Endothelial cell of umbilical vein (primary cell): ENCODE results near the gene ITGA2. TPM values are rescaled to one million over a fixed set of nuclear protein-coding genes. Genes with fewer than 3 reads are reported as not detected.

Source experiments
- BruUV-seq: library from RNA; stranded (reverse); fragments of 400-500 nt; replicated peaks from 2 replicates; lab custom pipeline; 2021; lab: Mats Ljungman, UMichigan
- CTCF ChIA-PET: fragments of 300-600, 350-600 bp; sonication (Branson Sonifier 250); formaldehyde crosslinking; loops from one replicate; lab custom pipeline; 2021; ENCODE audit warnings: antibody characterized with exemption, inconsistent platforms; lab: Charles Lee
- POLR2A ChIA-PET: fragments of 300-600, 350-600 bp; sonication (Branson Sonifier 250); formaldehyde crosslinking; loops from one replicate; lab custom pipeline; 2021; ENCODE audit warnings: antibody characterized with exemption, inconsistent platforms; lab: Charles Lee
- DNase-seq: peaks from one replicate; pipeline ENCODE4 v3.0.0-alpha.2; 2011; ENCODE audit warnings: low read depth, low spot score
- FAIRE-seq: peaks from 2 replicates; lab custom pipeline; 2011; peaks lifted over from hg19 to GRCh38; lab: Jason Lieb, UNC
- H2AFZ ChIP-seq: 2 replicates; pipeline ENCODE4 v1.6.0; 2012; ENCODE audit warnings: low read depth, low read length, control low read depth, inconsistent platforms
- H3K27ac ChIP-seq: 2 replicates; pipeline ENCODE4 v1.5.1; 2011; ENCODE audit warnings: low read depth, mild to moderate bottlenecking, control low read depth, low read length, moderate library complexity; ENCODE audit not compliant: insufficient read depth
- H3K27me3 ChIP-seq, 2 experiments: 2 replicates each; pipeline versions ENCODE4 v1.6.0 to v1.6.1; 2011; ENCODE audit warnings: low read length in 2 of 2, mixed read lengths in 1 of 2; ENCODE audit not compliant: control insufficient read depth in 2 of 2, insufficient read depth in 2 of 2
- H3K36me3 ChIP-seq, 2 experiments: 2 replicates in 1 of 2; 3 replicates in 1 of 2; pipeline ENCODE4 v1.5.1; 2011; ENCODE audit warnings: low read length in 2 of 2, mild to moderate bottlenecking in 1 of 2, moderate library complexity in 1 of 2; ENCODE audit not compliant: control insufficient read depth in 2 of 2, insufficient read depth in 2 of 2; ENCODE audit errors: extremely low read depth in 1 of 2
- H3K4me1 ChIP-seq: 3 replicates; pipeline ENCODE4 v1.5.1; 2011; ENCODE audit warnings: mild to moderate bottlenecking, low read length; ENCODE audit not compliant: control insufficient read depth, insufficient read depth; ENCODE audit errors: extremely low read depth
- H3K4me2 ChIP-seq: 2 replicates; pipeline ENCODE4 v1.6.1; 2011; ENCODE audit warnings: low read length, control low read depth, mixed read lengths; ENCODE audit not compliant: insufficient read depth
- H3K4me3 ChIP-seq, 3 experiments: fragments of 200-600 bp in 1 of 3; sonication (generic), shearing (Covaris generic) in 1 of 3; replicated peaks in 1 of 3; 2 replicates each; pipeline ENCODE4 v1.5.1; 2011 to 2016; ENCODE audit warnings: control low read depth in 3 of 3, low read length in 3 of 3, mild to moderate bottlenecking in 2 of 3, inconsistent platforms in 1 of 3, low read depth in 1 of 3, moderate library complexity in 1 of 3; ENCODE audit not compliant: insufficient read depth in 1 of 3
- H3K79me2 ChIP-seq: 2 replicates; pipeline ENCODE4 v1.6.0; 2012; ENCODE audit warnings: low read length, inconsistent platforms; ENCODE audit not compliant: control insufficient read depth, insufficient read depth
- H3K9ac ChIP-seq: replicated peaks from 2 replicates; pipeline ENCODE3; 2011; ENCODE audit warnings: low read length, control low read depth; ENCODE audit not compliant: insufficient read depth; ENCODE audit errors: extremely low read depth
- H3K9me1 ChIP-seq: replicated peaks from 3 replicates; pipeline ENCODE4 v1.6.0; 2011; ENCODE audit warnings: mild to moderate bottlenecking, low read length; ENCODE audit not compliant: control insufficient read depth, insufficient read depth; ENCODE audit errors: extremely low read depth
- H3K9me3 ChIP-seq: replicated peaks from 2 replicates; pipeline ENCODE4 v1.5.1; 2012; ENCODE audit warnings: low read length, inconsistent platforms; ENCODE audit not compliant: control insufficient read depth, insufficient read depth
- H4K20me1 ChIP-seq: replicated peaks from 2 replicates; pipeline ENCODE3; 2011; ENCODE audit warnings: mild to moderate bottlenecking, low read length; ENCODE audit not compliant: control insufficient read depth, insufficient read depth; ENCODE audit errors: extremely low read depth
- CTCF ChIP-seq, 2 donors: IDR thresholded peaks; 1 replicate in 1 of 2; 2 replicates in 1 of 2; pipeline ENCODE4 v1.5.1; 2011; ENCODE audit warnings: low read length in 2 of 2, mild to moderate bottlenecking in 2 of 2, moderate library complexity in 2 of 2, control low read depth in 1 of 2, inconsistent platforms in 1 of 2, low read depth in 1 of 2; ENCODE audit not compliant: insufficient read depth in 1 of 2; ENCODE audit errors: extremely low read depth in 1 of 2
- EZH2 ChIP-seq: IDR thresholded peaks from 2 replicates; pipeline ENCODE4 v1.6.1; 2012; ENCODE audit warnings: borderline replicate concordance, low read depth, mild to moderate bottlenecking, moderate library complexity, low read length, inconsistent platforms; ENCODE audit not compliant: severe bottlenecking
- FOS ChIP-seq: IDR thresholded peaks from 2 replicates; pipeline ENCODE4 v1.6.1; 2011; ENCODE audit warnings: mild to moderate bottlenecking, low read length, moderate library complexity, borderline replicate concordance; ENCODE audit not compliant: insufficient read depth
- GATA2 ChIP-seq: IDR thresholded peaks from 2 replicates; pipeline ENCODE4 v1.7.0; 2011; ENCODE audit warnings: low read depth, mild to moderate bottlenecking, moderate library complexity, mixed read lengths, low read length; ENCODE audit not compliant: insufficient read length, insufficient read depth
- JUN ChIP-seq: IDR thresholded peaks from 2 replicates; pipeline ENCODE4 v1.6.1; 2011; ENCODE audit warnings: borderline replicate concordance, low read depth; ENCODE audit not compliant: insufficient read length, insufficient read depth
- MAX ChIP-seq: IDR thresholded peaks from 2 replicates; pipeline ENCODE4 v1.6.1; 2011; ENCODE audit not compliant: insufficient read depth, insufficient read length
- MYC ChIP-seq: IDR thresholded peaks from one replicate; pipeline ENCODE4 v1.6.1; 2011; ENCODE audit warnings: mild to moderate bottlenecking, low read depth, low read length
- POLR2A ChIP-seq: IDR thresholded peaks from 2 replicates; pipeline ENCODE4 v1.6.1; 2012; ENCODE audit warnings: low read depth, mild to moderate bottlenecking, control low read depth, low read length
- POLR2AphosphoS5 ChIP-seq: IDR thresholded peaks from 2 replicates; pipeline ENCODE4 v1.6.1; 2012; ENCODE audit warnings: low read depth, mild to moderate bottlenecking, control low read depth, low read length, moderate library complexity; ENCODE audit not compliant: insufficient read depth
- dilution Hi-C: fragments of 300-500 bp; cut with MboI; formaldehyde crosslinking; loops from one replicate; pipeline ENCODE4 v1.15.0; 2019; ENCODE audit warnings: low sequenced_read_pairs; ENCODE audit not compliant: extremely low pct_ligation_motif_present
- intact Hi-C: fragments of 100-400 bp; cut with micrococcal nuclease; formaldehyde crosslinking; loops from one replicate; pipeline ENCODE4 v1.10.0; 2022
- polyA plus RNA-seq, 4 experiments: library from polyadenylated mRNA; depleted of rRNA in 3 of 4; stranded (reverse) in 3 of 4; unstranded in 1 of 4; fragments of >200 nt; gene quantifications; 2 replicates each; pipeline versions ENCODE4 v1.2.1 to v1.2.3, GENCODE V29; 2011 to 2012; ENCODE audit warnings: missing spikeins in 1 of 4
- total RNA-seq: library from RNA; stranded (reverse); gene quantifications from 2 replicates; pipeline ENCODE4 v1.2.3, GENCODE V29; 2021

Gene ITGA2
- total and polyA plus RNA-seq, 2 donors (not counting 3 experiments of a cell fraction or from before 2014, with no cell fraction given) = 11.2 to 62.3 TPM

GRCh38 chr5:53009816-53010215 is 20.7 kb downstream of the ITGA2 start:
- Histone ChIP-seq H3K9me3 (no peaks in the 10 kb centered on the region), H3K27ac (no peak overlapping the region), H3K4me1 (peaks cover 42% of the 10 kb centered on the region), H3K27me3 (no peaks in the 10 kb centered on the region), H3K4me3 (no peak overlapping the region), H3K9ac (no peak overlapping the region), H3K4me2 (no peak overlapping the region), H4K20me1 (no peaks in the 10 kb centered on the region), H3K36me3 (no peaks in the 10 kb centered on the region), H3K9me1 (no peaks in the 10 kb centered on the region), H3K79me2 (peaks cover 81% of the 10 kb centered on the region), H2AFZ (no peak overlapping the region)
- FAIRE-seq = no peak
- BruUV-seq = no TSS peak
- DNase-seq = no peak
- no peak for TF ChIP-seq MYC
- TF ChIP-seq JUN = no peak
- ChIA-PET POLR2A (no interaction called here), CTCF (interaction anchor here (0.9 kb wide), 1 partner anchor 11 kb away, joined by 3 read pairs; no protein-coding TSS in a partner anchor)
- intact Hi-C loops = no loop called here
- dilution Hi-C loops = no loop called here

- no TSS peak for BruUV-seq
- Histone ChIP-seq H4K20me1 (no peaks in the 10 kb centered on the region), H3K4me1 (peaks cover 32% of the 10 kb centered on the region), H3K27me3 (no peaks in the 10 kb centered on the region), H3K9me3 (no peaks in the 10 kb centered on the region), H3K4me3 (no peak overlapping the region), H2AFZ (no peak overlapping the region), H3K4me2 (no peak overlapping the region), H3K36me3 (no peaks in the 10 kb centered on the region), H3K79me2 (peaks cover 86% of the 10 kb centered on the region), H3K27ac (no peak overlapping the region), H3K9me1 (no peaks in the 10 kb centered on the region), H3K9ac (no peak overlapping the region)
- ChIA-PET POLR2A (no interaction called here), CTCF (interaction anchor here (1.3 kb wide), 1 partner anchor 25 kb away, joined by 3 read pairs; no protein-coding TSS in a partner anchor)
- FAIRE-seq (no peak), DNase-seq (no peak)
- intact Hi-C loops (no loop called here), dilution Hi-C loops (no loop called here)
- TF ChIP-seq POLR2A (no peak), MYC (no peak), MAX (no peak), GATA2 (no peak), EZH2 (no peak), FOS (no peak), JUN (no peak), CTCF (IDR thresholded peaks at IDR 0.05; ENCODE audit: extremely low read depth in 1 of 2, insufficient read depth in 1 of 2, low read depth in 1 of 2, low read length in 2 of 2) (no peak), POLR2AphosphoS5 (no peak)
Observed at GRCh38 chr5:53010814-53011213, 21.7 kb downstream of the ITGA2 start.
